HepG2 (cell line): Measurements from ENCODE around the gene VPS37D. TPM values are rescaled to one million over a fixed set of nuclear protein-coding genes. Genes with fewer than 3 reads are reported as not detected.
A peak's percentile ranks its signal among the peaks of the same experiment; 100 is the strongest.

Experiments used
- ATAC-seq: fragments of 200-7000 bp; cut with Tn5 transposase; 3 replicates; pipeline ENCODE4 v1.9.1; 2020; ENCODE audit warnings: mild to moderate bottlenecking, moderate library complexity
- BruUV-seq: library from RNA; stranded (reverse); fragments of 400-500 nt; replicated peaks from 2 replicates; lab custom pipeline; 2021; lab: Mats Ljungman, UMichigan
- CTCF ChIA-PET: fragments of 300-600 bp; formaldehyde crosslinking; extraction: SDS; loops from one replicate; lab custom pipeline; 2021; ENCODE audit warnings: low total read pairs, inconsistent platforms, low intra/inter-chr PET ratio; lab: Yijun Ruan, JAX
- POLR2A ChIA-PET: fragments of 350-600 bp; sonication (Branson Sonifier 250); formaldehyde crosslinking; loops from one replicate; lab custom pipeline; 2020; ENCODE audit warnings: antibody characterized with exemption, inconsistent platforms; lab: Yijun Ruan, JAX
- DNase-seq: peaks from one replicate; pipeline ENCODE4 v3.0.0-alpha.2; 2015; ENCODE audit warnings: low spot score
- FAIRE-seq: peaks from 3 replicates; lab custom pipeline; 2011; peaks lifted over from hg19 to GRCh38; lab: Jason Lieb, UNC
- H2AFZ ChIP-seq: one replicate; pipeline ENCODE4 v1.6.1; 2011; ENCODE audit warnings: low read length, inconsistent platforms
- H3K27ac ChIP-seq: fragments of 300-600 bp; 3 replicates; pipeline ENCODE4 v1.8.0; 2011; ENCODE audit warnings: mixed run types, mild to moderate bottlenecking, mixed read lengths, low read length, inconsistent platforms; ENCODE audit not compliant: insufficient read depth; ENCODE audit errors: extremely low read length
- H3K27me3 ChIP-seq, 2 experiments: fragments of 200-600 bp in 1 of 2; 2 replicates in 1 of 2; 3 replicates in 1 of 2; pipeline versions ENCODE4 v1.6.0 to v1.8.0; 2011; ENCODE audit warnings: low read length in 2 of 2, mild to moderate bottlenecking in 2 of 2, moderate library complexity in 2 of 2, inconsistent platforms in 1 of 2; ENCODE audit not compliant: insufficient read depth in 2 of 2, control insufficient read depth in 1 of 2
- H3K36me3 ChIP-seq, 2 experiments: fragments of 200-600 bp in 1 of 2; replicated peaks in 1 of 2; 2 replicates in 1 of 2; 3 replicates in 1 of 2; pipeline versions ENCODE4 v1.5.1 to v1.8.0; 2011; ENCODE audit warnings: low read length in 2 of 2, inconsistent platforms in 1 of 2; ENCODE audit not compliant: insufficient read depth in 2 of 2, control insufficient read depth in 1 of 2
- H3K4me1 ChIP-seq: 2 replicates; pipeline ENCODE4 v1.5.1; 2012; ENCODE audit warnings: low read length, inconsistent platforms; ENCODE audit not compliant: insufficient read depth
- H3K4me2 ChIP-seq: 2 replicates; pipeline ENCODE4 v1.6.0; 2011; ENCODE audit warnings: low read depth, low read length, inconsistent platforms
- H3K4me3 ChIP-seq, 3 experiments: fragments of 200-600 bp in 1 of 3; sonication (generic), shearing (Covaris generic) in 1 of 3; replicated peaks in 1 of 3; 2 replicates each; pipeline ENCODE4 v1.5.1; 2011 to 2016; ENCODE audit warnings: low read length in 3 of 3, inconsistent platforms in 2 of 3, low read depth in 2 of 3, mild to moderate bottlenecking in 2 of 3, control low read depth in 1 of 3, mixed read lengths in 1 of 3; ENCODE audit not compliant: insufficient read depth in 1 of 3
- H3K79me2 ChIP-seq: one replicate; pipeline ENCODE4 v1.6.1; 2011; ENCODE audit warnings: low read length, inconsistent platforms; ENCODE audit not compliant: insufficient read depth
- H3K9ac ChIP-seq: 2 replicates; pipeline ENCODE4 v1.6.0; 2011; ENCODE audit warnings: mild to moderate bottlenecking, low read depth, low read length, inconsistent platforms; ENCODE audit not compliant: insufficient read depth
- H3K9me3 ChIP-seq: 2 replicates; pipeline ENCODE4 v1.5.1; 2012; ENCODE audit warnings: mild to moderate bottlenecking, low read length
- H4K20me1 ChIP-seq: 2 replicates; pipeline ENCODE4 v1.6.0; 2011; ENCODE audit warnings: inconsistent platforms, mild to moderate bottlenecking, low read length, moderate library complexity; ENCODE audit not compliant: insufficient read depth
- CREB1 ChIP-seq, 2 experiments: fragments of 450-650 bp in 1 of 2; IDR thresholded peaks; 2 replicates each; pipeline ENCODE4 v1.6.1; 2016 to 2017; ENCODE audit warnings: control low read depth in 1 of 2, mild to moderate bottlenecking in 1 of 2, missing compliant biosample characterization in 1 of 2, missing genetic modification characterization in 1 of 2
- ELF1 ChIP-seq: sonication (generic); formaldehyde crosslinking; IDR thresholded peaks from 2 replicates; pipeline ENCODE4 v1.4.0; 2020; ENCODE audit warnings: missing genetic modification reagents
- FOSL2 ChIP-seq: sonication (generic); formaldehyde crosslinking; IDR thresholded peaks from 2 replicates; pipeline ENCODE4 v1.4.0; 2020; ENCODE audit warnings: missing genetic modification reagents
- RAD21 ChIP-seq: fragments of 450-650 bp; formaldehyde crosslinking; IDR thresholded peaks from 2 replicates; pipeline ENCODE4 v1.5.0; 2020; ENCODE audit warnings: mild to moderate bottlenecking
- SMC3 ChIP-seq: IDR thresholded peaks from 2 replicates; pipeline ENCODE4 v1.6.1; 2011; ENCODE audit warnings: low read length, improper control_type of control experiment
- STAG1 ChIP-seq: sonication (generic); formaldehyde crosslinking; IDR thresholded peaks from 2 replicates; pipeline ENCODE4 v1.4.0; 2020; ENCODE audit warnings: missing genetic modification reagents
- XRCC5 ChIP-seq: fragments of 200-400 bp; formaldehyde crosslinking; optimal IDR thresholded peaks from 2 replicates; pipeline ENCODE3; 2017; ENCODE audit warnings: mild to moderate bottlenecking, low read length
- ZBTB38 ChIP-seq: sonication (generic); formaldehyde crosslinking; IDR thresholded peaks from 2 replicates; pipeline ENCODE4 v1.5.1; 2020; ENCODE audit warnings: mild to moderate bottlenecking, missing genetic modification reagents
- ZNF138 ChIP-seq: sonication (generic); formaldehyde crosslinking; IDR thresholded peaks from 2 replicates; pipeline ENCODE4 v1.5.0; 2020; ENCODE audit warnings: mild to moderate bottlenecking, low read depth, missing genetic modification reagents
- ZNF644 ChIP-seq: IDR thresholded peaks from 2 replicates; pipeline ENCODE4 v1.6.1; 2016; ENCODE audit warnings: low read depth
- ZNF674 ChIP-seq: sonication (generic); formaldehyde crosslinking; IDR thresholded peaks from 2 replicates; pipeline ENCODE4 v1.5.0; 2020; ENCODE audit warnings: low read depth, mild to moderate bottlenecking, missing genetic modification reagents
- WGBS: methylation state at CpG from one replicate; pipeline ENCODE4 v1.1.6; 2017; ENCODE audit warnings: low lambda C conversion rate; 5-methylcytosine and 5-hydroxymethylcytosine counted together
- in situ Hi-C: cut with HindIII; loops from 2 replicates; pipeline ENCODE4 v1.10.0; 2017; ENCODE audit warnings: low pct_unique_long_range_greater_than_20kb; ENCODE audit not compliant: extremely low pct_ligation_motif_present
- intact Hi-C: fragments of 100-400 bp; cut with micrococcal nuclease; formaldehyde crosslinking; loops from one replicate; pipeline ENCODE4 v1.10.0; 2022; ENCODE audit not compliant: unreplicated experiment
- polyA plus RNA-seq, 8 experiments: library from polyadenylated mRNA; depleted of rRNA in 3 of 8; stranded (reverse) in 7 of 8; unstranded in 1 of 8; fragments of >200 nt; fragmentation: Illumina TruSeq in 4 of 8; extraction: Trizol in 4 of 8; gene quantifications; 2 replicates each; pipeline versions ENCODE4 v1.2.1 to v1.2.3, GENCODE V29; 2011 to 2016; ENCODE audit warnings: low read depth in 4 of 8, missing spikeins in 1 of 8, mixed read lengths in 1 of 8; ENCODE audit not compliant: insufficient read depth in 1 of 8
- total RNA-seq, 5 experiments: library from RNA; depleted of rRNA; stranded (reverse); fragments of >200 nt; fragmentation: Illumina TruSeq; extraction: Trizol; gene quantifications; 2 replicates each; pipeline ENCODE4 v1.2.3, GENCODE V29; 2016; ENCODE audit warnings: low read depth in 1 of 5
- TF ChIP-seq, protein P1 (sequence below): sonication (generic); formaldehyde crosslinking; IDR thresholded peaks from 2 replicates; pipeline ENCODE4 v1.5.1; 2020; ENCODE audit warnings: mild to moderate bottlenecking, missing genetic modification reagents, moderate library complexity
- TF ChIP-seq, protein P2 (sequence below): sonication (generic); formaldehyde crosslinking; IDR thresholded peaks from 2 replicates; pipeline ENCODE4 v1.5.0; 2020; ENCODE audit warnings: mild to moderate bottlenecking, missing genetic modification reagents, moderate library complexity
- TF ChIP-seq, protein P3 (sequence below): sonication (generic); formaldehyde crosslinking; IDR thresholded peaks from 2 replicates; pipeline ENCODE4 v1.4.0; 2020; ENCODE audit warnings: missing genetic modification reagents

VPS37D gene
- total and polyA plus RNA-seq, 2 of the 13 experiments (the other 11 are each of a cell fraction or from before 2014, with no cell fraction given): 3.8 to 6.3 TPM

DNA sequence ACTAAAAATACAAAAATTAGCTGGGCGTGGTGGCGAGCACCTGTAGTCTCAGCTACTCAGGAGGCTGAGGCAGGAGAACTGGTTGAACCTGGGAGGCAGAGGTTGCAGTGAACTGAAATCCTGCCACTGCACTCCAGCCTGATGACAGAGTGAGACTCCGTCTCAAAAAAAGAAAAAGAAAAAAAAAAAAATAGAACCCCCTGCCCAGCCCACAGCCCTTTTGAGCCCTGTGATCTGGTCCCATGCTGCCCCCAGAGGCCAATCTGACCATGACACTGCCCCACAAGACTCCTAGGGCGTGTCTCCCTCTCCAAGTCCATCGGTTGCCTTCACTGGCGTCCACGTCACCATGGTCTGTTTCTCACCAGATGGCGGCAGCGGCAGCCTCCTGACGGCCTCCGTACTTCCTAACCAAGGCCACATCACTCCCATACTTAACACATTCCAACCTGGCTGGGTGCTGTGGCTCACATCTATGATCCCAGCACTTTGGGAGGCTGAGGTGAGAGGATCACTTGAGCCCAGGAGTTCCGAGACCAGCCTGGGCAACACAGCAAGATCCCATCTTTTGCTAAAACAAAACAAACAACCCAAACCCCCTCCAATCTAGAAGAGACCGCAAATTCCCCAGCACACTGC, 33.8 kb downstream of the VPS37D start:
- no peak overlapping the region for H3K27ac ChIP-seq
- in situ Hi-C loops (no loop called here), intact Hi-C loops (no loop called here)
- peaks cover 15% of the 10 kb centered on the region for H3K4me1 ChIP-seq
- no peak overlapping the region for H2AFZ ChIP-seq
- no peak overlapping the region for H3K4me3 ChIP-seq
- no TSS peak for BruUV-seq
- no peaks in the 10 kb centered on the region for H3K9me3 ChIP-seq
- no peaks in the 10 kb centered on the region for H3K79me2 ChIP-seq
- DNase-seq (peak; percentile 54), FAIRE-seq (peak; percentile 54), ATAC-seq (peak; percentile 78)
- H4K20me1 ChIP-seq: peaks cover 5% of the 10 kb centered on the region; the same call in 1 of the 2 replicates
- H3K4me2 ChIP-seq: no peak overlapping the region
- H3K27me3 ChIP-seq: no peaks in the 10 kb centered on the region
- POLR2A ChIA-PET: interaction anchor here (0.7 to 1.4 kb wide), 5 partner anchors 9 to 94 kb away, joined by 3 to 5 read pairs (median 3); no protein-coding TSS in a partner anchor
- H3K9ac ChIP-seq: no peak overlapping the region
- CTCF ChIA-PET: interaction anchor here (0.7 to 2.2 kb wide), 2 partner anchors 24 to 96 kb away, joined by 3 to 15 read pairs; no protein-coding TSS in a partner anchor
- peaks cover 6 to 28% of the 10 kb centered on the region in 2 experiments for H3K36me3 ChIP-seq
- WGBS: 66% methylated on average over 13 of the region's 13 CpGs
- TF ChIP-seq STAG1 (peak; percentile 73), FOSL2 (CRISPR knock-in tag) (0 out of 2 replicates have a peak, but pooled peaks have one; percentile 9), ZNF674 (CRISPR knock-in tag) (no peak), CREB1 (IDR thresholded peaks at IDR 0.05) (peak; percentile 33; the same call in 1 of the 2 replicates), CREB1 (CRISPR knock-in tag; IDR thresholded peaks at IDR 0.05) (no peak), RAD21 (CRISPR knock-in tag) (peak; percentile 38; the same call in 1 of the 2 replicates), XRCC5 (peak; percentile 33), ZNF644 (CRISPR knock-in tag) (no peak), ZBTB38 (peak; percentile 50; the same call in 1 of the 2 replicates), ELF1 (CRISPR knock-in tag) (no peak), ZNF138 (CRISPR knock-in tag) (no peak), SMC3 (peak; percentile 47; the same call in 1 of the 2 replicates)
- TF ChIP-seq, protein P1, sequence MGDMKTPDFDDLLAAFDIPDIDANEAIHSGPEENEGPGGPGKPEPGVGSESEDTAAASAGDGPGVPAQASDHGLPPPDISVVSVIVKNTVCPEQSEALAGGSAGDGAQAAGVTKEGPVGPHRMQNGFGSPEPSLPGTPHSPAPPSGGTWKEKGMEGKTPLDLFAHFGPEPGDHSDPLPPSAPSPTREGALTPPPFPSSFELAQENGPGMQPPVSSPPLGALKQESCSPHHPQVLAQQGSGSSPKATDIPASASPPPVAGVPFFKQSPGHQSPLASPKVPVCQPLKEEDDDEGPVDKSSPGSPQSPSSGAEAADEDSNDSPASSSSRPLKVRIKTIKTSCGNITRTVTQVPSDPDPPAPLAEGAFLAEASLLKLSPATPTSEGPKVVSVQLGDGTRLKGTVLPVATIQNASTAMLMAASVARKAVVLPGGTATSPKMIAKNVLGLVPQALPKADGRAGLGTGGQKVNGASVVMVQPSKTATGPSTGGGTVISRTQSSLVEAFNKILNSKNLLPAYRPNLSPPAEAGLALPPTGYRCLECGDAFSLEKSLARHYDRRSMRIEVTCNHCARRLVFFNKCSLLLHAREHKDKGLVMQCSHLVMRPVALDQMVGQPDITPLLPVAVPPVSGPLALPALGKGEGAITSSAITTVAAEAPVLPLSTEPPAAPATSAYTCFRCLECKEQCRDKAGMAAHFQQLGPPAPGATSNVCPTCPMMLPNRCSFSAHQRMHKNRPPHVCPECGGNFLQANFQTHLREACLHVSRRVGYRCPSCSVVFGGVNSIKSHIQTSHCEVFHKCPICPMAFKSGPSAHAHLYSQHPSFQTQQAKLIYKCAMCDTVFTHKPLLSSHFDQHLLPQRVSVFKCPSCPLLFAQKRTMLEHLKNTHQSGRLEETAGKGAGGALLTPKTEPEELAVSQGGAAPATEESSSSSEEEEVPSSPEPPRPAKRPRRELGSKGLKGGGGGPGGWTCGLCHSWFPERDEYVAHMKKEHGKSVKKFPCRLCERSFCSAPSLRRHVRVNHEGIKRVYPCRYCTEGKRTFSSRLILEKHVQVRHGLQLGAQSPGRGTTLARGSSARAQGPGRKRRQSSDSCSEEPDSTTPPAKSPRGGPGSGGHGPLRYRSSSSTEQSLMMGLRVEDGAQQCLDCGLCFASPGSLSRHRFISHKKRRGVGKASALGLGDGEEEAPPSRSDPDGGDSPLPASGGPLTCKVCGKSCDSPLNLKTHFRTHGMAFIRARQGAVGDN: peak; percentile 40
- TF ChIP-seq, protein P2, sequence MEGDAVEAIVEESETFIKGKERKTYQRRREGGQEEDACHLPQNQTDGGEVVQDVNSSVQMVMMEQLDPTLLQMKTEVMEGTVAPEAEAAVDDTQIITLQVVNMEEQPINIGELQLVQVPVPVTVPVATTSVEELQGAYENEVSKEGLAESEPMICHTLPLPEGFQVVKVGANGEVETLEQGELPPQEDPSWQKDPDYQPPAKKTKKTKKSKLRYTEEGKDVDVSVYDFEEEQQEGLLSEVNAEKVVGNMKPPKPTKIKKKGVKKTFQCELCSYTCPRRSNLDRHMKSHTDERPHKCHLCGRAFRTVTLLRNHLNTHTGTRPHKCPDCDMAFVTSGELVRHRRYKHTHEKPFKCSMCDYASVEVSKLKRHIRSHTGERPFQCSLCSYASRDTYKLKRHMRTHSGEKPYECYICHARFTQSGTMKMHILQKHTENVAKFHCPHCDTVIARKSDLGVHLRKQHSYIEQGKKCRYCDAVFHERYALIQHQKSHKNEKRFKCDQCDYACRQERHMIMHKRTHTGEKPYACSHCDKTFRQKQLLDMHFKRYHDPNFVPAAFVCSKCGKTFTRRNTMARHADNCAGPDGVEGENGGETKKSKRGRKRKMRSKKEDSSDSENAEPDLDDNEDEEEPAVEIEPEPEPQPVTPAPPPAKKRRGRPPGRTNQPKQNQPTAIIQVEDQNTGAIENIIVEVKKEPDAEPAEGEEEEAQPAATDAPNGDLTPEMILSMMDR (CRISPR knock-in tag): peak; percentile 71
- TF ChIP-seq, protein P3, sequence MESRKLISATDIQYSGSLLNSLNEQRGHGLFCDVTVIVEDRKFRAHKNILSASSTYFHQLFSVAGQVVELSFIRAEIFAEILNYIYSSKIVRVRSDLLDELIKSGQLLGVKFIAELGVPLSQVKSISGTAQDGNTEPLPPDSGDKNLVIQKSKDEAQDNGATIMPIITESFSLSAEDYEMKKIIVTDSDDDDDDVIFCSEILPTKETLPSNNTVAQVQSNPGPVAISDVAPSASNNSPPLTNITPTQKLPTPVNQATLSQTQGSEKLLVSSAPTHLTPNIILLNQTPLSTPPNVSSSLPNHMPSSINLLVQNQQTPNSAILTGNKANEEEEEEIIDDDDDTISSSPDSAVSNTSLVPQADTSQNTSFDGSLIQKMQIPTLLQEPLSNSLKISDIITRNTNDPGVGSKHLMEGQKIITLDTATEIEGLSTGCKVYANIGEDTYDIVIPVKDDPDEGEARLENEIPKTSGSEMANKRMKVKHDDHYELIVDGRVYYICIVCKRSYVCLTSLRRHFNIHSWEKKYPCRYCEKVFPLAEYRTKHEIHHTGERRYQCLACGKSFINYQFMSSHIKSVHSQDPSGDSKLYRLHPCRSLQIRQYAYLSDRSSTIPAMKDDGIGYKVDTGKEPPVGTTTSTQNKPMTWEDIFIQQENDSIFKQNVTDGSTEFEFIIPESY (CRISPR knock-in tag): peak; percentile 56; the same call in 1 of the 2 replicates
